Astrocyte (in vitro differentiated cells and primary cell): ENCODE measurements around the gene MYL7.

Source experiments
- CTCF ChIP-seq: IDR thresholded peaks from 2 replicates; pipeline ENCODE4 v1.5.1; 2011; ENCODE audit warnings: low read depth, mild to moderate bottlenecking, inconsistent platforms, low read length, moderate library complexity; ENCODE audit not compliant: insufficient read depth
- EZH2 ChIP-seq: IDR thresholded peaks from 2 replicates; pipeline ENCODE4 v1.6.1; 2012; ENCODE audit warnings: mild to moderate bottlenecking, low read length, inconsistent platforms; ENCODE audit not compliant: insufficient read depth

- TF ChIP-seq EZH2 (no peak), CTCF (no peak)
These were observed 34.6 kb downstream of the MYL7 start for GRCh38 chr7:44106311-44107065.
